Natural killer cell (primary cell): ENCODE results near the gene GALNTL6. TPM values are rescaled to one million over a fixed set of nuclear protein-coding genes. Genes with fewer than 3 reads are reported as not detected.

Source experiments
- ATAC-seq, 3 donors: fragments of 150-1000 bp in 2 of 3; fragments of 200-7000 bp in 1 of 3; cut with Tn5 transposase; 1 replicate in 1 of 3; 2 replicates in 2 of 3; pipeline ENCODE4 v1.10.0; 2021; ENCODE audit warnings: mild to moderate bottlenecking in 2 of 3, moderate library complexity in 2 of 3
- DNase-seq, 2 donors: peaks; one replicate each; pipeline versions ENCODE4 v3.0.0 to v3.0.0-alpha.2; 2013 to 2021; ENCODE audit warnings: mixed read lengths in 1 of 2
- H3K27ac ChIP-seq: one replicate; pipeline ENCODE4 v1.5.1; 2013; ENCODE audit warnings: mild to moderate bottlenecking, low read length
- H3K27me3 ChIP-seq: one replicate; pipeline ENCODE4 v1.6.1; 2013; ENCODE audit warnings: low read length; ENCODE audit not compliant: control insufficient read depth, insufficient read depth
- H3K36me3 ChIP-seq: one replicate; pipeline ENCODE4 v1.6.1; 2013; ENCODE audit warnings: low read length; ENCODE audit not compliant: control insufficient read depth, insufficient read depth
- H3K4me1 ChIP-seq: one replicate; pipeline ENCODE4 v1.6.1; 2013; ENCODE audit warnings: low read length; ENCODE audit not compliant: control insufficient read depth, insufficient read depth
- H3K4me3 ChIP-seq: one replicate; pipeline ENCODE4 v1.5.1; 2013; ENCODE audit warnings: low read length
- H3K9me3 ChIP-seq: one replicate; pipeline ENCODE4 v1.6.1; 2013; ENCODE audit warnings: low read length; ENCODE audit not compliant: control insufficient read depth, insufficient read depth
- H3K27ac Mint-ChIP-seq, 2 donors: one replicate each; pipeline ENCODE4 v1.8.0; 2022; ENCODE audit warnings: mild to moderate bottlenecking in 2 of 2, mixed read lengths in 2 of 2, moderate library complexity in 1 of 2
- H3K27me3 Mint-ChIP-seq, 2 donors: one replicate each; pipeline ENCODE4 v1.8.0; 2022; ENCODE audit warnings: low read depth in 2 of 2, mixed read lengths in 2 of 2
- H3K36me3 Mint-ChIP-seq: one replicate; pipeline ENCODE4 v1.8.0; 2022; ENCODE audit warnings: mixed read lengths
- H3K4me1 Mint-ChIP-seq, 2 donors: one replicate each; pipeline ENCODE4 v1.8.0; 2022; ENCODE audit warnings: mixed read lengths in 2 of 2
- H3K4me3 Mint-ChIP-seq: one replicate; pipeline ENCODE4 v1.8.0; 2022; ENCODE audit warnings: mild to moderate bottlenecking, moderate library complexity, mixed read lengths
- H3K9me3 Mint-ChIP-seq, 2 donors: one replicate each; pipeline ENCODE4 v1.8.0; 2022; ENCODE audit warnings: mixed read lengths in 2 of 2
- WGBS: methylation state at CpG from one replicate; pipeline ENCODE4 v1.1.7; 2013; ENCODE audit warnings: missing lambda C conversion rate; ENCODE audit not compliant: insufficient coverage; 5-methylcytosine and 5-hydroxymethylcytosine counted together
- intact Hi-C: fragments of 100-400 bp; cut with micrococcal nuclease; formaldehyde crosslinking; loops from one replicate; pipeline ENCODE4 v1.14.2; 2022
- total RNA-seq, 4 donors: library from RNA; stranded (reverse); fragments of 120-200 nt in 1 of 4; gene quantifications; one replicate each; pipeline versions ENCODE4 v1.2.3 to v1.2.4, GENCODE V29; 2013 to 2022
- TF ChIP-seq, protein P1 (sequence below): fragments of 200-600 bp; IDR thresholded peaks from one replicate; pipeline ENCODE4 v1.8.0; 2022; ENCODE audit warnings: antibody characterized with exemption

The GALNTL6 gene
- total RNA-seq, 3 donors from 2014 or later (not counting 1 experiment from before 2014, with no cell fraction given) = not detected

DNA sequence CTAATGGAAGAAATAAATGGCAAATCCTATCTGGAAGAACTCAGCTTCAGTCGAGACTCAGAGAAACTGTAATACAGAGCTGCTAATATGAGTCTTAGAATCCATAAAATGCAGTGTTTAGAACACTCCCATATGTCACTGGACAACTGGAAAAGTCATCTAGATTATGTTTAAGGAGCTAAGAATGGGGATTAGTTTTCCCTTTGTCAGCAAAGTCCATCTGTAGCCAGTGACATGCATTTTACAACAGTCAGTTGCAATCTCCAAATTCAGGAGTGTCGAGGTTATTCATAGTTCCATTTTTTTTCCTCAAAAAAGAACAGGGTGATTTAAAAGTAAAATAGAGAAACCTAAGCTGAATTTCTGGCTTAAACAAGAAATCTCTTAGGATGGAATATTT lies 838.8 kb downstream of the GALNTL6 start:
- no peaks in the 10 kb centered on the region for H3K9me3 ChIP-seq
- no peak overlapping the region for H3K4me3 ChIP-seq
- ATAC-seq (no peak), DNase-seq (no peak)
- intact Hi-C loops = no loop called here
- 85% methylated on average over 2 of the region's 2 CpGs for WGBS
- no peaks in the 10 kb centered on the region for H3K27me3 Mint-ChIP-seq
- no peaks in the 10 kb centered on the region for H3K36me3 Mint-ChIP-seq
- H3K4me1 ChIP-seq = no peaks in the 10 kb centered on the region
- no peaks in the 10 kb centered on the region for H3K27me3 ChIP-seq
- no peak overlapping the region for H3K4me3 Mint-ChIP-seq
- H3K9me3 Mint-ChIP-seq = peaks cover 5 to 9% of the 10 kb centered on the region in 2 donors
- H3K36me3 ChIP-seq = no peaks in the 10 kb centered on the region
- H3K27ac Mint-ChIP-seq = no peak overlapping the region
- H3K4me1 Mint-ChIP-seq = no peaks in the 10 kb centered on the region
- H3K27ac ChIP-seq = no peak overlapping the region
- TF ChIP-seq, protein P1, sequence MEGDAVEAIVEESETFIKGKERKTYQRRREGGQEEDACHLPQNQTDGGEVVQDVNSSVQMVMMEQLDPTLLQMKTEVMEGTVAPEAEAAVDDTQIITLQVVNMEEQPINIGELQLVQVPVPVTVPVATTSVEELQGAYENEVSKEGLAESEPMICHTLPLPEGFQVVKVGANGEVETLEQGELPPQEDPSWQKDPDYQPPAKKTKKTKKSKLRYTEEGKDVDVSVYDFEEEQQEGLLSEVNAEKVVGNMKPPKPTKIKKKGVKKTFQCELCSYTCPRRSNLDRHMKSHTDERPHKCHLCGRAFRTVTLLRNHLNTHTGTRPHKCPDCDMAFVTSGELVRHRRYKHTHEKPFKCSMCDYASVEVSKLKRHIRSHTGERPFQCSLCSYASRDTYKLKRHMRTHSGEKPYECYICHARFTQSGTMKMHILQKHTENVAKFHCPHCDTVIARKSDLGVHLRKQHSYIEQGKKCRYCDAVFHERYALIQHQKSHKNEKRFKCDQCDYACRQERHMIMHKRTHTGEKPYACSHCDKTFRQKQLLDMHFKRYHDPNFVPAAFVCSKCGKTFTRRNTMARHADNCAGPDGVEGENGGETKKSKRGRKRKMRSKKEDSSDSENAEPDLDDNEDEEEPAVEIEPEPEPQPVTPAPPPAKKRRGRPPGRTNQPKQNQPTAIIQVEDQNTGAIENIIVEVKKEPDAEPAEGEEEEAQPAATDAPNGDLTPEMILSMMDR = no peak

GRCh38 chr4:172652369-172652768 lies 839.2 kb downstream of the GALNTL6 start:
- Histone ChIP-seq H3K27me3 (no peaks in the 10 kb centered on the region), H3K9me3 (no peaks in the 10 kb centered on the region), H3K4me3 (no peak overlapping the region), H3K4me1 (no peaks in the 10 kb centered on the region), H3K36me3 (no peaks in the 10 kb centered on the region), H3K27ac (no peak overlapping the region)
- ATAC-seq (no peak), DNase-seq (no peak)
- Mint-ChIP-seq H3K9me3 (peaks cover 5 to 9% of the 10 kb centered on the region in 2 donors), H3K27me3 (no peaks in the 10 kb centered on the region), H3K4me3 (no peak overlapping the region), H3K27ac (no peak overlapping the region), H3K36me3 (no peaks in the 10 kb centered on the region), H3K4me1 (no peaks in the 10 kb centered on the region)
- TF ChIP-seq, protein P1 = no peak
- intact Hi-C loops = no loop called here
- WGBS = 71% methylated on average over 1 of the region's 1 CpG

GRCh38 chr4:172653676-172654075 lies 840.5 kb downstream of the GALNTL6 start:
- H3K36me3 ChIP-seq = no peaks in the 10 kb centered on the region
- no peaks in the 10 kb centered on the region for H3K4me1 Mint-ChIP-seq
- no peak overlapping the region for H3K4me3 ChIP-seq
- no peak overlapping the region for H3K27ac Mint-ChIP-seq
- H3K9me3 Mint-ChIP-seq = peaks cover 5 to 8% of the 10 kb centered on the region in 2 donors
- no peak for ATAC-seq
- TF ChIP-seq, protein P1 = no peak
- no peaks in the 10 kb centered on the region for H3K9me3 ChIP-seq
- intact Hi-C loops = no loop called here
- H3K27me3 ChIP-seq = no peaks in the 10 kb centered on the region
- no peaks in the 10 kb centered on the region for H3K36me3 Mint-ChIP-seq
- no peak overlapping the region for H3K4me3 Mint-ChIP-seq
- DNase-seq = no peak
- no peak overlapping the region for H3K27ac ChIP-seq
- H3K27me3 Mint-ChIP-seq = no peaks in the 10 kb centered on the region
- H3K4me1 ChIP-seq = no peaks in the 10 kb centered on the region

DNA sequence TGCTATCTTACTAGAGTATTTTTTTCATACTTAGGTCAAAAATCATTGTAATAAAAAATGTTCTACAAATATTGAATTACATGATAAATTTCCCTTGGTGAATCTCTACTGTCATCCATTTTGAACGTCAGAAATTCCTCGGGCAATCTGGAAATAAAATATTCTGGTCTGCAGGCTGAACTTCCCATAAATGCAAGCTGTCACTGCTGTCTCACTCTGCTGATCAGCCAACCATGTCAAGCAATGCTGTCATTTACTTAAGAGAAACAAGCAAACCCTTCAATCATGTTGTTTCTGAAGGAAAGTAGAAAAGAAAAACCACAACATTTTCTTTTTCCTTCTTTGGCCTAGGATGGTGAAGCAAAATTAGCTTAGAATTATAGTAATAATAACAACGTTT lies 841.3 kb downstream of the GALNTL6 start:
- intact Hi-C loops = no loop called here
- Mint-ChIP-seq H3K36me3 (no peaks in the 10 kb centered on the region), H3K4me1 (no peaks in the 10 kb centered on the region), H3K27me3 (no peaks in the 10 kb centered on the region), H3K4me3 (no peak overlapping the region), H3K27ac (no peak overlapping the region), H3K9me3 (peaks cover 5 to 7% of the 10 kb centered on the region in 2 donors)
- DNase-seq (no peak), ATAC-seq (no peak)
- H3K36me3 ChIP-seq = no peaks in the 10 kb centered on the region
- no peaks in the 10 kb centered on the region for H3K9me3 ChIP-seq
- 80% methylated on average over 2 of the region's 3 CpGs for WGBS
- TF ChIP-seq, protein P1 = no peak
- H3K4me3 ChIP-seq = no peak overlapping the region
- no peaks in the 10 kb centered on the region for H3K4me1 ChIP-seq
- H3K27ac ChIP-seq = no peak overlapping the region
- no peaks in the 10 kb centered on the region for H3K27me3 ChIP-seq
